HepG2 (cell line): ENCODE results near the gene UGT2A3. TPM values are rescaled to one million over a fixed set of nuclear protein-coding genes. Genes with fewer than 3 reads are reported as not detected.

Source experiments
- AFF4 ChIP-seq: sonication (generic); formaldehyde crosslinking; IDR thresholded peaks from 2 replicates; pipeline ENCODE4 v1.4.0; 2020; ENCODE audit warnings: missing genetic modification reagents
- FOXJ3 ChIP-seq: sonication (generic); formaldehyde crosslinking; IDR thresholded peaks from 2 replicates; pipeline ENCODE4 v1.4.0; 2020; ENCODE audit warnings: missing genetic modification reagents, mild to moderate bottlenecking, borderline replicate concordance
- FOXP4 ChIP-seq: sonication (generic); formaldehyde crosslinking; IDR thresholded peaks from 2 replicates; pipeline ENCODE4 v1.4.0; 2020; ENCODE audit warnings: missing genetic modification reagents
- GABPA ChIP-seq, 2 experiments: IDR thresholded peaks; 2 replicates each; pipeline ENCODE4 v1.6.1; 2011 to 2016; ENCODE audit warnings: low read depth in 2 of 2, low read length in 1 of 2, missing biosample characterization in 1 of 2, missing genetic modification characterization in 1 of 2
- HINFP ChIP-seq: sonication (generic); formaldehyde crosslinking; IDR thresholded peaks from 2 replicates; pipeline ENCODE4 v1.4.0; 2020; ENCODE audit warnings: low read depth, mild to moderate bottlenecking, missing genetic modification reagents
- ONECUT2 ChIP-seq: sonication (generic); formaldehyde crosslinking; IDR thresholded peaks from 2 replicates; pipeline ENCODE4 v1.4.0; 2020; ENCODE audit warnings: missing genetic modification reagents
- polyA plus RNA-seq, 8 experiments: library from polyadenylated mRNA; depleted of rRNA in 3 of 8; stranded (reverse) in 7 of 8; unstranded in 1 of 8; fragments of >200 nt; fragmentation: Illumina TruSeq in 4 of 8; extraction: Trizol in 4 of 8; gene quantifications; 2 replicates each; pipeline versions ENCODE4 v1.2.1 to v1.2.3, GENCODE V29; 2011 to 2016; ENCODE audit warnings: low read depth in 4 of 8, missing spikeins in 1 of 8, mixed read lengths in 1 of 8; ENCODE audit not compliant: insufficient read depth in 1 of 8
- total RNA-seq, 5 experiments: library from RNA; depleted of rRNA; stranded (reverse); fragments of >200 nt; fragmentation: Illumina TruSeq; extraction: Trizol; gene quantifications; 2 replicates each; pipeline ENCODE4 v1.2.3, GENCODE V29; 2016; ENCODE audit warnings: low read depth in 1 of 5
- TF ChIP-seq, protein P1 (sequence below): sonication (generic); formaldehyde crosslinking; IDR thresholded peaks from 2 replicates; pipeline ENCODE4 v1.5.0; 2020; ENCODE audit warnings: mild to moderate bottlenecking, missing genetic modification reagents, borderline replicate concordance

Gene UGT2A3
- total and polyA plus RNA-seq, 2 of the 13 experiments (the other 11 are each of a cell fraction or from before 2014, with no cell fraction given): 61.3 to 97.2 TPM

DNA sequence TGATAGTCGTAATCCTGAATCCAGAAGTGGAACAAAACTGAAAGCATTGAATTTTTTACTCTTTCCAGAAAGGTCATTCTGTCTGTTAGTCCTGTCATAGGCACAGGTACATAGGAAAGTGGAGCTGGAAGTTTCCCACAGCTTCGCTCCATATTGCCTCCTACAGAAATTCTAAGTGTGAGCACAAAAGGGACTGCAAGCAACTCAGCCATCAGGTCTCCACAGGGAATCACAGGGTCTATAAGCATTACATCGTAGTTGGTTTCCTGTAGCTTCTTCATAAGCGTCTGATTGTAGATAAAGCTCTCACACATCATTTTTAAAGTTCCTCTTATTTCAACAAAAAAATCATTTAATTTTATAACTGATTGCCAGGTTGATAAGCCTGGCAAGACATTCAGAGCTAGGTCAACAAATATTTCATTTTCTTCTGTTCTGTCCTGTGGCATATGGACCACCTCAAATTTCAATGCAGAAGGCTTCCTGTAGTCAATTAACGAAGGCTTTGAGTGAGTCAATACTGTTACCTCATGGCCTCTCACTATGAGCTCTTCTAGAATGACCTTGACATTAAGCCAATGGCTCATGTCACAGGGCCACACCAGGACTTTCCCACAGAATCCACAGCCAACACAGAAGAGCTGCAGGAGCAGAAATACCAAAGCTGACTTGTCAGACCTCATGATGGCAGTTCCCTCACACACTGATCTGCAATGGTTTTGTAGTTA is at the start of gene UGT2A3 (continued):
- TF ChIP-seq, protein P1, sequence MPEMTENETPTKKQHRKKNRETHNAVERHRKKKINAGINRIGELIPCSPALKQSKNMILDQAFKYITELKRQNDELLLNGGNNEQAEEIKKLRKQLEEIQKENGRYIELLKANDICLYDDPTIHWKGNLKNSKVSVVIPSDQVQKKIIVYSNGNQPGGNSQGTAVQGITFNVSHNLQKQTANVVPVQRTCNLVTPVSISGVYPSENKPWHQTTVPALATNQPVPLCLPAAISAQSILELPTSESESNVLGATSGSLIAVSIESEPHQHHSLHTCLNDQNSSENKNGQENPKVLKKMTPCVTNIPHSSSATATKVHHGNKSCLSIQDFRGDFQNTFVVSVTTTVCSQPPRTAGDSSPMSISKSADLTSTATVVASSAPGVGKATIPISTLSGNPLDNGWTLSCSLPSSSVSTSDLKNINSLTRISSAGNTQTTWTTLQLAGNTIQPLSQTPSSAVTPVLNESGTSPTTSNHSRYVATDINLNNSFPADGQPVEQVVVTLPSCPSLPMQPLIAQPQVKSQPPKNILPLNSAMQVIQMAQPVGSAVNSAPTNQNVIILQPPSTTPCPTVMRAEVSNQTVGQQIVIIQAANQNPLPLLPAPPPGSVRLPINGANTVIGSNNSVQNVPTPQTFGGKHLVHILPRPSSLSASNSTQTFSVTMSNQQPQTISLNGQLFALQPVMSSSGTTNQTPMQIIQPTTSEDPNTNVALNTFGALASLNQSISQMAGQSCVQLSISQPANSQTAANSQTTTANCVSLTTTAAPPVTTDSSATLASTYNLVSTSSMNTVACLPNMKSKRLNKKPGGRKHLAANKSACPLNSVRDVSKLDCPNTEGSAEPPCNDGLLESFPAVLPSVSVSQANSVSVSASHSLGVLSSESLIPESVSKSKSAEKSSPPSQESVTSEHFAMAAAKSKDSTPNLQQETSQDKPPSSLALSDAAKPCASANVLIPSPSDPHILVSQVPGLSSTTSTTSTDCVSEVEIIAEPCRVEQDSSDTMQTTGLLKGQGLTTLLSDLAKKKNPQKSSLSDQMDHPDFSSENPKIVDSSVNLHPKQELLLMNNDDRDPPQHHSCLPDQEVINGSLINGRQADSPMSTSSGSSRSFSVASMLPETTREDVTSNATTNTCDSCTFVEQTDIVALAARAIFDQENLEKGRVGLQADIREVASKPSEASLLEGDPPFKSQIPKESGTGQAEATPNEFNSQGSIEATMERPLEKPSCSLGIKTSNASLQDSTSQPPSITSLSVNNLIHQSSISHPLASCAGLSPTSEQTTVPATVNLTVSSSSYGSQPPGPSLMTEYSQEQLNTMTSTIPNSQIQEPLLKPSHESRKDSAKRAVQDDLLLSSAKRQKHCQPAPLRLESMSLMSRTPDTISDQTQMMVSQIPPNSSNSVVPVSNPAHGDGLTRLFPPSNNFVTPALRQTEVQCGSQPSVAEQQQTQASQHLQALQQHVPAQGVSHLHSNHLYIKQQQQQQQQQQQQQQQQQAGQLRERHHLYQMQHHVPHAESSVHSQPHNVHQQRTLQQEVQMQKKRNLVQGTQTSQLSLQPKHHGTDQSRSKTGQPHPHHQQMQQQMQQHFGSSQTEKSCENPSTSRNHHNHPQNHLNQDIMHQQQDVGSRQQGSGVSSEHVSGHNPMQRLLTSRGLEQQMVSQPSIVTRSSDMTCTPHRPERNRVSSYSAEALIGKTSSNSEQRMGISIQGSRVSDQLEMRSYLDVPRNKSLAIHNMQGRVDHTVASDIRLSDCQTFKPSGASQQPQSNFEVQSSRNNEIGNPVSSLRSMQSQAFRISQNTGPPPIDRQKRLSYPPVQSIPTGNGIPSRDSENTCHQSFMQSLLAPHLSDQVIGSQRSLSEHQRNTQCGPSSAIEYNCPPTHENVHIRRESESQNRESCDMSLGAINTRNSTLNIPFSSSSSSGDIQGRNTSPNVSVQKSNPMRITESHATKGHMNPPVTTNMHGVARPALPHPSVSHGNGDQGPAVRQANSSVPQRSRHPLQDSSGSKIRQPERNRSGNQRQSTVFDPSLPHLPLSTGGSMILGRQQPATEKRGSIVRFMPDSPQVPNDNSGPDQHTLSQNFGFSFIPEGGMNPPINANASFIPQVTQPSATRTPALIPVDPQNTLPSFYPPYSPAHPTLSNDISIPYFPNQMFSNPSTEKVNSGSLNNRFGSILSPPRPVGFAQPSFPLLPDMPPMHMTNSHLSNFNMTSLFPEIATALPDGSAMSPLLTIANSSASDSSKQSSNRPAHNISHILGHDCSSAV (CRISPR knock-in tag): no peak
- TF ChIP-seq GABPA (IDR thresholded peaks at IDR 0.05; ENCODE audit: low read depth, low read length) (no peak), GABPA (CRISPR knock-in tag; IDR thresholded peaks at IDR 0.05; ENCODE audit: low read depth) (peak; percentile 61), AFF4 (CRISPR knock-in tag) (peak; percentile 92), HINFP (CRISPR knock-in tag) (0 out of 2 replicates have a peak, but pooled peaks have one; percentile 37), FOXP4 (peak; percentile 88), FOXJ3 (CRISPR knock-in tag) (peak; percentile 89; the same call in 1 of the 2 replicates), ONECUT2 (peak; percentile 85)
